B cell (primary cell): ENCODE data around the gene SMC4. TPM values are rescaled to one million over a fixed set of nuclear protein-coding genes. Genes with fewer than 3 reads are reported as not detected.

ENCODE experiments used
- ATAC-seq: fragments of 200-7000 bp; cut with Tn5 transposase; one replicate; pipeline ENCODE4 v1.10.0; 2021; ENCODE audit warnings: low read depth, mild to moderate bottlenecking, moderate number of reproducible peaks, moderate library complexity
- CTCF ChIA-PET: fragments of 350-600 bp; sonication (Branson Sonifier 250); formaldehyde crosslinking; loops from one replicate; lab custom pipeline; 2021; ENCODE audit warnings: antibody characterized with exemption, inconsistent platforms; lab: Charles Lee
- POLR2A ChIA-PET: fragments of 350-600 bp; sonication (Branson Sonifier 250); formaldehyde crosslinking; loops from one replicate; lab custom pipeline; 2021; ENCODE audit warnings: antibody characterized with exemption; lab: Charles Lee
- DNase-seq: peaks from one replicate; pipeline ENCODE4 v3.0.0; 2013
- H2AFZ ChIP-seq: 2 replicates; pipeline ENCODE4 v1.6.1; 2012; ENCODE audit warnings: mild to moderate bottlenecking, low read depth, low read length; ENCODE audit not compliant: insufficient read depth, poor library complexity, severe bottlenecking
- H3K27ac ChIP-seq, 2 donors: 1 replicate in 1 of 2; 2 replicates in 1 of 2; pipeline ENCODE4 v1.5.1; 2012 to 2013; ENCODE audit warnings: low read length in 2 of 2, mild to moderate bottlenecking in 2 of 2, moderate library complexity in 1 of 2
- H3K27me3 ChIP-seq, 4 experiments: fragments of 200-600 bp in 1 of 4; sonication (generic) in 1 of 4; replicated peaks in 1 of 4; 1 replicate in 2 of 4; 2 replicates in 2 of 4; pipeline versions ENCODE4 v1.6.1 to v1.7.0; 2013 to 2016; ENCODE audit warnings: low read length in 3 of 4, mild to moderate bottlenecking in 2 of 4, mixed read lengths in 1 of 4, moderate library complexity in 1 of 4; ENCODE audit not compliant: insufficient read depth in 4 of 4, control insufficient read depth in 3 of 4; ENCODE audit errors: control extremely low read depth in 1 of 4
- H3K36me3 ChIP-seq, 2 experiments: replicated peaks in 1 of 2; 1 replicate in 1 of 2; 2 replicates in 1 of 2; pipeline versions ENCODE4 v1.6.1 to v1.7.1; 2013; ENCODE audit warnings: low read length in 1 of 2; ENCODE audit not compliant: insufficient read depth in 2 of 2, control insufficient read depth in 1 of 2; ENCODE audit errors: control extremely low read depth in 1 of 2, extremely low read depth in 1 of 2
- H3K4me1 ChIP-seq, 2 donors: fragments of 200-600 bp in 1 of 2; sonication (generic) in 1 of 2; 1 replicate in 1 of 2; 2 replicates in 1 of 2; pipeline versions ENCODE4 v1.5.1 to v1.6.1; 2013 to 2017; ENCODE audit warnings: low read length in 2 of 2; ENCODE audit not compliant: control insufficient read depth in 2 of 2, insufficient read depth in 2 of 2
- H3K4me2 ChIP-seq: replicated peaks from 2 replicates; pipeline ENCODE3; 2012; ENCODE audit warnings: mild to moderate bottlenecking, low read depth, low read length; ENCODE audit not compliant: poor library complexity, severe bottlenecking
- H3K4me3 ChIP-seq, 5 experiments: fragments of 200-600 bp in 1 of 5; sonication (generic) in 1 of 5; 1 replicate in 3 of 5; 2 replicates in 2 of 5; pipeline versions ENCODE4 v1.5.1 to v1.7.0; 2011 to 2016; ENCODE audit warnings: low read length in 4 of 5, mild to moderate bottlenecking in 4 of 5, low read depth in 2 of 5, control low read depth in 1 of 5, moderate library complexity in 1 of 5; ENCODE audit not compliant: insufficient read depth in 1 of 5; ENCODE audit errors: control extremely low read depth in 1 of 5, extremely low read depth in 1 of 5
- H3K79me2 ChIP-seq: fragments of 200-600 bp; sonication (generic); one replicate; pipeline ENCODE4 v1.6.0; 2016; ENCODE audit warnings: low read length; ENCODE audit not compliant: control insufficient read depth, insufficient read depth
- H3K9ac ChIP-seq: fragments of 200-600 bp; sonication (generic); 2 replicates; pipeline ENCODE4 v1.6.1; 2017; ENCODE audit warnings: mild to moderate bottlenecking, low read length, moderate library complexity
- H3K9me3 ChIP-seq, 3 donors: one replicate each; pipeline versions ENCODE4 v1.6.1 to v1.7.1; 2013; ENCODE audit warnings: low read length in 2 of 3; ENCODE audit not compliant: control insufficient read depth in 2 of 3, insufficient read depth in 1 of 3; ENCODE audit errors: control extremely low read depth in 1 of 3
- H4K20me1 ChIP-seq: 2 replicates; pipeline ENCODE4 v1.6.0; 2012; ENCODE audit warnings: mild to moderate bottlenecking, low read length; ENCODE audit not compliant: insufficient read depth, control insufficient read depth, poor library complexity, severe bottlenecking
- H3K27ac Mint-ChIP-seq: one replicate; pipeline ENCODE4 v1.8.0; 2021; ENCODE audit warnings: mixed read lengths
- H3K27me3 Mint-ChIP-seq: one replicate; pipeline ENCODE4 v1.8.0; 2021; ENCODE audit warnings: mixed read lengths
- H3K4me1 Mint-ChIP-seq: one replicate; pipeline ENCODE4 v1.8.0; 2021; ENCODE audit warnings: mixed read lengths
- H3K4me3 Mint-ChIP-seq: one replicate; pipeline ENCODE4 v1.8.0; 2021; ENCODE audit warnings: mixed read lengths
- H3K9me3 Mint-ChIP-seq: one replicate; pipeline ENCODE4 v1.8.0; 2022; ENCODE audit warnings: mixed read lengths; ENCODE audit not compliant: insufficient read depth
- EZH2 ChIP-seq: IDR thresholded peaks from 2 replicates; pipeline ENCODE4 v1.6.1; 2012; ENCODE audit warnings: borderline replicate concordance, low read depth, mild to moderate bottlenecking, moderate library complexity, low read length; ENCODE audit not compliant: insufficient read depth, poor library complexity, severe bottlenecking
- WGBS: methylation state at CpG from one replicate; pipeline ENCODE4 v1.1.5; 2013; ENCODE audit warnings: missing lambda C conversion rate; ENCODE audit not compliant: insufficient coverage; 5-methylcytosine and 5-hydroxymethylcytosine counted together
- intact Hi-C: fragments of 100-400 bp; cut with micrococcal nuclease; formaldehyde crosslinking; loops from one replicate; pipeline ENCODE4 v1.10.0; 2022
- polyA plus RNA-seq: library from polyadenylated mRNA; depleted of rRNA; stranded (reverse); fragments of >200 nt; gene quantifications from 2 replicates; pipeline ENCODE4 v1.2.3, GENCODE V29; 2012
- total RNA-seq, 2 donors: library from RNA; stranded (reverse); fragments of 120-200 nt in 1 of 2; gene quantifications; 1 replicate in 1 of 2; 2 replicates in 1 of 2; pipeline versions ENCODE4 v1.2.3 to v1.2.4, GENCODE V29; 2013 to 2022
- TF ChIP-seq, protein P1 (sequence below): fragments of 200-600 bp; IDR thresholded peaks from one replicate; pipeline ENCODE4 v1.8.0; 2022; ENCODE audit warnings: antibody characterized with exemption, mild to moderate bottlenecking

The SMC4 gene
- total and polyA plus RNA-seq, 2 donors (not counting 1 experiment from before 2014, with no cell fraction given) = 12.4 to 55.1 TPM

DNA sequence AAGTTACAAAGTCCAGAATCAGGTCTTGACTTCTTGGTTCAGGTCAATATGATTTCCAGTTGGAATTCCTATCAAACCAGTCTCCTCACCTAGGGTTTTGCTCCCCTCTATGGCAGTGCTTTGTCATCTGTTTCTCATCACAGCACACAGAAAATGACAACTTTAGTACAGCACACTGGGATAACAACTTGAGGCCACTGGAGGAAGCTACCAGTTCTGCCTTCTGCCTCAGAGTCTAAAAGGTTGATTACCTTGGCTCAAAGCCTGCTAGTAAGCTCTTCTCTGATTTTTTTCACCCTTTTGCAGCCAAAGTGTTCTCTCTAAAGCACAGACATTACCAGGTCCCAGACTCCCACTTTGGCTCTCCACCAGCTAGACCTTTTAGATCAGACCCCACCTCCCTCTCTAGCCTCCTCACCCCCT is 75.0 kb downstream of the SMC4 start:
- H3K27ac Mint-ChIP-seq = no peak overlapping the region
- no peak for ATAC-seq
- Histone ChIP-seq H3K27me3 (peaks cover 0 to 4% (median 0%) of the 10 kb centered on the region in 4 experiments), H3K9ac (no peak overlapping the region), H3K79me2 (no peaks in the 10 kb centered on the region), H3K4me2 (no peak overlapping the region), H3K36me3 (no peaks in the 10 kb centered on the region), H2AFZ (no peak overlapping the region), H4K20me1 (no peaks in the 10 kb centered on the region), H3K4me3 (no peak overlapping the region), H3K27ac (no peak overlapping the region), H3K4me1 (peaks cover 0 to 9% of the 10 kb centered on the region in 2 donors), H3K9me3 (peaks cover 0 to 17% (median 13%) of the 10 kb centered on the region in 3 donors)
- DNase-seq = no peak
- ChIA-PET POLR2A (no interaction called here), CTCF (no interaction called here)
- peaks cover 4% of the 10 kb centered on the region for H3K4me1 Mint-ChIP-seq
- H3K4me3 Mint-ChIP-seq = no peak overlapping the region
- H3K27me3 Mint-ChIP-seq = peaks cover 2% of the 10 kb centered on the region
- intact Hi-C loops = no loop called here
- TF ChIP-seq EZH2 = no peak
- TF ChIP-seq, protein P1, sequence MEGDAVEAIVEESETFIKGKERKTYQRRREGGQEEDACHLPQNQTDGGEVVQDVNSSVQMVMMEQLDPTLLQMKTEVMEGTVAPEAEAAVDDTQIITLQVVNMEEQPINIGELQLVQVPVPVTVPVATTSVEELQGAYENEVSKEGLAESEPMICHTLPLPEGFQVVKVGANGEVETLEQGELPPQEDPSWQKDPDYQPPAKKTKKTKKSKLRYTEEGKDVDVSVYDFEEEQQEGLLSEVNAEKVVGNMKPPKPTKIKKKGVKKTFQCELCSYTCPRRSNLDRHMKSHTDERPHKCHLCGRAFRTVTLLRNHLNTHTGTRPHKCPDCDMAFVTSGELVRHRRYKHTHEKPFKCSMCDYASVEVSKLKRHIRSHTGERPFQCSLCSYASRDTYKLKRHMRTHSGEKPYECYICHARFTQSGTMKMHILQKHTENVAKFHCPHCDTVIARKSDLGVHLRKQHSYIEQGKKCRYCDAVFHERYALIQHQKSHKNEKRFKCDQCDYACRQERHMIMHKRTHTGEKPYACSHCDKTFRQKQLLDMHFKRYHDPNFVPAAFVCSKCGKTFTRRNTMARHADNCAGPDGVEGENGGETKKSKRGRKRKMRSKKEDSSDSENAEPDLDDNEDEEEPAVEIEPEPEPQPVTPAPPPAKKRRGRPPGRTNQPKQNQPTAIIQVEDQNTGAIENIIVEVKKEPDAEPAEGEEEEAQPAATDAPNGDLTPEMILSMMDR = no peak
- H3K9me3 Mint-ChIP-seq = peaks cover 4% of the 10 kb centered on the region

DNA sequence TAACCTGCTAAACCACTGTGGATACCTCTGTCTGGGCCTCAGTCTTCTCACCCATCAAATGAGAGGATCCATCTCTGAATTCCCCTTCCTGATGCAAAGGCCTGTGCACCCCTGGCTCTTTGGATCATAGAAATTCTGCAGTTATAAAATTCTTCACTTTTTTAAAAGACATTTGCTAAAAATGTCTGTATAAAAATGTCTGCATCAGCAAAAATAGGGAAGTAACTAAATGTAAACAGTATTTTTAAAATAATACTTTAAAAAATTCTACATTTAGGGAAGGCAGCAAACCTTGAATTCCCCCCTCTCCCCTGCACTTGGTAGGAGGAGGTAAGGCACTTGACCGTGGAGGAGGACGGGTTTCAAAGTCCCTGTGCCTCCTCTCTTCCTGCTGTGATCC is 75.7 kb downstream of the SMC4 start:
- Histone ChIP-seq H3K36me3 (no peaks in the 10 kb centered on the region), H4K20me1 (no peaks in the 10 kb centered on the region), H3K4me3 (no peak overlapping the region), H2AFZ (no peak overlapping the region), H3K27me3 (peaks cover 0 to 4% (median 0%) of the 10 kb centered on the region in 4 experiments), H3K27ac (no peak overlapping the region), H3K4me2 (no peak overlapping the region), H3K9ac (no peak overlapping the region), H3K9me3 (peaks cover 0 to 14% (median 11%) of the 10 kb centered on the region in 3 donors), H3K79me2 (no peaks in the 10 kb centered on the region), H3K4me1 (peaks cover 0 to 9% of the 10 kb centered on the region in 2 donors)
- no peak for ATAC-seq
- TF ChIP-seq EZH2 = no peak
- TF ChIP-seq, protein P1 = no peak
- peaks cover 2% of the 10 kb centered on the region for H3K27me3 Mint-ChIP-seq
- POLR2A ChIA-PET = no interaction called here
- no peak for DNase-seq
- H3K27ac Mint-ChIP-seq = no peak overlapping the region
- H3K4me1 Mint-ChIP-seq = peaks cover 4% of the 10 kb centered on the region
- intact Hi-C loops = no loop called here
- H3K9me3 Mint-ChIP-seq = no peaks in the 10 kb centered on the region
- H3K4me3 Mint-ChIP-seq = no peak overlapping the region
- CTCF ChIA-PET = no interaction called here
- WGBS = no CpG with 5 or more reads among the region's 2 CpGs
